GM19023 (cell line): Measurements from ENCODE around the gene VSTM2L.
"Not testable (repeated sequence)": the region's sequence is repeated elsewhere in the genome, so short reads cannot be mapped to it uniquely, and the experiment has no call there.

Experiments used
- ATAC-seq: cut with Tn5 transposase; IDR thresholded peaks from one replicate; pipeline ENCODE4 v1.9.1; 2021; ENCODE audit warnings: mild to moderate bottlenecking, moderate library complexity; ENCODE audit not compliant: unreplicated experiment

Gene VSTM2L

GRCh38 chr20:37958856-37959520 is 56.1 kb downstream of the VSTM2L start:
- no peak for ATAC-seq

GRCh38 chr20:37961066-37961465 is 58.1 kb downstream of the VSTM2L start:
- no peak for ATAC-seq

DNA sequence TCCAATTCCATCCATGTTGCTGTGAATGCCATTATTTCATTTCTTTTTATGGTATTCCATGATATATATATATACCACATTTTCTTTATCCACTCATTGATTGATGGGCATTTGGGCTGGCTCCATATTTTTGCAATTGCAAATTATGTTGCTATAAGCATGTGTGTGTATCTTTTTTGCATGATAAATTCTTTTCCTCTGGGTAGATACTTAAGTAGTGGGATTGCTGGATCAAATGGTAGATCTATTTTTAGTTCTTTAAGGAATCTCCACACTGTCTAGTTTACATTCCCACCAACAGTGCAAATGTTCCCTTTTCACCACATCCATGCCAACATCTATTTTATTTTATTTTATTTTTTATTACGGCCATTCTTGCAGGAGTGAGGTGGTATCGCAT is 60.6 kb downstream of the VSTM2L start:
- ATAC-seq = not testable (repeated sequence)

DNA sequence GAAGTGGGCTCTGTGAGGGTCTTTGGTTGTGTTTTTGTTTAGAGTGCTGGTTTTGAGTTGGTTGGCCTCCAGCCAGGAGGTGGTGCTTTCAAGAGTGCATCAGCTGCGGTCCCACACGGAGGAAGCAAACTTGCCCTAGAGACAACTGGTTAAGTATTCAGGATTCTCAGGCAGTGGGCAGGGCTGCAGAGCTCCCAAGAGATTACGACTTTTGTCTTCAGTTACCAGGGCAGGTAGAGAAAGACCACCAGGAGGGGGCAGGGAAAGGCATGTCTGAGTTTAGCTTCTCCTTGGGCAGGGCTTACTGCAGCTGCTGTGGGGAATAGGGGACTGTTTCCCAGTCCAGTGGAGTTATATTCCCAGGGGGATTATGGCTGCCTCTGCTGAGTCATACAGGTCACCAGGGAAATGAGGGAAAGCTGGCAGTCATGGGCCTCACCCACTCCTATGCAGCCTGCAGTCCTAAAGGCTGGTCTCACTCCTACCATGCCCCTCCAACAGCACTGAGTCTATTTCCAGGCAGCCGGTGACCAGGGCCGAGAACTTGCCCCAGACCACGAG is 66.0 kb downstream of the VSTM2L start:
- no peak for ATAC-seq

- no peak for ATAC-seq
Observed at GRCh38 chr20:37969949-37970855, 67.3 kb downstream of the VSTM2L start.

DNA sequence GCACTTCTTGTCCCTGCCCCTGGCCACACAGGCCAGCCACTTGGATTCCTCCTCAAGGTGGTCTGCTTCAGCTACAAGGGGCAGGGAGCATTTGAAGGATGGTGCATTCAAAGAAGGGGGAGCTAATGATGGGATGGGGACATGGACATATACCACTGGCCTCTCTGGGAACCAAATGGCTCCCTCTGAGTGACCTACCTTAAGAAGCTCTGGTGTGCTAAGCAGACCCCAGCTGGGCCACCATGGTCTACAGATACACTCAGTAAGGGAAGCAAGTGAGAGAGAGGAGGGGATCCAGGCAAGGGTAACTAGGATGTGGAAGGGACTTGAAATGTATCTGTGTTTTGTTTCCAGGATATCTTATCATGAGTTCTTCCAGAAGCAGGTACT is 67.9 kb downstream of the VSTM2L start:
- no peak for ATAC-seq

DNA sequence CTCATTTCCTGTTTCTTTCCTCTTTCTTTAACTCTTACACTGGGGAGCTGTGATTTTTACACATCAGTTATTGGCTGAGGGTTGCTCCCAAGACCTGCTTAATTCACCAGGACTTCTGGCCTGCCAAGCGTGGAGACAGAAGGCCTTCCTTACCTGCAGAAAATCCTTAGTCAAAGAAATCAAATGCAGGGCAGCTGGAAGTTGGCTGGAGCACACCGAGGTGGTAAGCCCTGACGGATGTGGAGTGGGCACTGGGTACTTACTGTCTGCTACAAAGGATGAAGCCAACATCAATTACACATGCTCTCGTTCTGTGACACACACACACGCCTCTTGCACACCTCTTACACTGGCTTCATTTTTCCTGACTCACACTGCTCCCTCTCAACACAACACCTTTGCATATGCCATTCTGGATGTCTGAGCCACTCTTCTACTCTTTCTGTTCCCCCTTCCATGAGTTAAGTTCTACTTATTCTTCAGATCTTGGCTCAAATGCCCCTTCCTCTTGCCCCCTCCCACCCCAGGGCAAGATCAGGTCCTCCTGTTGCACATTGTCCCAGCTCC is 68.7 kb downstream of the VSTM2L start:
- ATAC-seq = no peak

GRCh38 chr20:37972256-37973058 is 69.5 kb downstream of the VSTM2L start:
- ATAC-seq = no peak

GRCh38 chr20:37973059-37973910 is 70.4 kb downstream of the VSTM2L start:
- no peak for ATAC-seq

DNA sequence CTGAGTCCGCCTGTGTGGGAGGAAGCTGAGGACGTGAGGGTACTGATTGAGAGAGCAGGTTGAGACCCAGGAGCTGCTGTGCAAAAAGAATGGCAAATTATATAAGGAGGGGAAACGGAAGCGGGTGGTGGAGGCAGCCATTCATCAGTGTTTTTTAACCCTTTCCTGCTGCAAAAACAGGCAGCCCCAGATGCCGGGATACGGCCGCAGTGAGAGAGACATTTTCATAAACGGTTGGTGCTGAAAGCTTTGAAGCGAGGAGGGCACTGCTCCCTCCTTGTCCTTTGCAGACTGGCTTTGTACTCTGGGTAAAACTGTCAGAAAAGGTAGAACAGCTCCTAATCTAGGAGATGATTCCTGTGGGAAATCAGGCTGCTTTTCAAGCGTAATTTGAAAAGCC is 74.0 kb downstream of the VSTM2L start:
- no peak for ATAC-seq

DNA sequence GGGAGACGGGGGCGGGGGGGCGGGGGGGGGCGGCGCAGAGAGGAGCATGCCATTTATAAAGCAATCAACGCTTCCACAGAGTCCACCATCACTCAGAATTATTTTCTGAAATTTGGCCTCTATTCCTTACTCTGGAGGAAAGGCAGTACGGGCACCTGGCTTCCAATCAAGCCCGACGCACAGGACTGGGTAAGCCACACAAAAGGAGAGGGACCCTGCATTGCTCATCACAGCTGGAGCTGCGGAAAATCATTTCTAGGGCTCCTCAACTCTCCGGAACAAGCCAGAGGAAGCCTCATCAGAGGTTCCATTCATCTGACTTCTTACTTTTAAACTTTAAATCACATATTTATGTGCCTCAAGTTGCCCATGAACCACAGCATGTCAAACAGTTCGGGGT is 74.4 kb downstream of the VSTM2L start:
- no peak for ATAC-seq

DNA sequence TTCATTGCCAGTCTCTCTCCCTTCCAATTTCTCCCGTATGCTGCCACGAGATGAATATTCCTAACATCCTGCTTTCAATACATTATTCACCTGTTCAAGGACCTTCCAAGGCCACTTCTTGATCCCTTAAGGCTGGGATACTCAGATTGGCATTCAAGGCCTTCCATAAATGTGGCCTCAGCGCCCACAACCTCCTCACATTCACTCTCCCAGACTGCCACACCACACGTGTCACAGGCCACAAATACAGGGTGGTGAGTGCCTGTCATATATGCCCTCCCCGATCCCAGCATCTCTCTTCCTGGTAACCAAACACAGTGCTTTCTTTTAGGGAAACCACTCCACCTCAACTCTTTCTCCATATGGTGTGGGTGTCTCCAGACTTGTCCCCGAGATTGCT is 74.9 kb downstream of the VSTM2L start:
- no peak for ATAC-seq

DNA sequence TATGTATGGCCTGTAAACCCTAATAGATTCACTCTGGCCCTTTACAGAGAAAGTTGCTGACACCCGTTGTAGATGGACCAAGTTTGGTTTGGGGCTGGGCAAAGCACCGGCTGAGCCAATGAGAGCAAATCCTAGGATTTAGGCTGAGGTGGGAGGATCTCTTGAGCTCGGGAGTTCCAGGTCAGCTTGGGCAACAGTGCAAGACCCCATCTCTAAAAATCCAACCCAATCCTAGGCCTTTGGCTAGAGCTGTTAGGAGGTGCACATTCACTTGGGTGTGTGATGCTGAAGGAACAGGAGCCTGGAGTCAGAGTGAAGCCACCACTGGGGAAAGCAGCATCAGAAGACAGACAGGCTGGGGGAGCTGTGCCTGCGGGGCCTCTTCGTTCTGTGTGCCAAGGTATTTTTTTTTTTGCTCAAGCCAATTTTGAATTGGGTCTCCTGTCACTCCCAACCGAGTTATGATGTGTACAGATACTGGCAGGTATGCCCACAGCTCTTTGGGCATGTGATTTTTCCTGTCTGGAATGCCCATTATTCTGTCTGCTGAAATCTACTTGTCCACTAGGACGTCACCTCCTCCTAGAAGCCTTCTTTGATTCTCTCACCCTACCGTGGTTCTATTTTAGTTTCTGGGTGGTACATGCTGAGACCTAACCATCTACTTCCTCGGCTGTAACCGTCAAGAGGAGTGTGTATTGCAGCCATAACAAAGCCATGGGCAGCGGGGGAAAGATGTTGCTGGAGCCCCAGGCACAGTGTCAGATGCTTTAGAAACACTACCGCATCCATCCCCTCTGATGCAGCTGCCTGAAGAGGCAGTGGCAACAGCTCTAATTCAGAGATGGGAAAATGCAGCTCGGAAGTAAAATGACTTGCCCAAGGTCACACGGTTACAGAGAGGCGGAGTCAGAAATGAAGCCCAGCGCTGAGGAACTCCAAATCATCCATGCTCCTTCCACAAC is 76.4 kb downstream of the VSTM2L start:
- ATAC-seq = no peak

DNA sequence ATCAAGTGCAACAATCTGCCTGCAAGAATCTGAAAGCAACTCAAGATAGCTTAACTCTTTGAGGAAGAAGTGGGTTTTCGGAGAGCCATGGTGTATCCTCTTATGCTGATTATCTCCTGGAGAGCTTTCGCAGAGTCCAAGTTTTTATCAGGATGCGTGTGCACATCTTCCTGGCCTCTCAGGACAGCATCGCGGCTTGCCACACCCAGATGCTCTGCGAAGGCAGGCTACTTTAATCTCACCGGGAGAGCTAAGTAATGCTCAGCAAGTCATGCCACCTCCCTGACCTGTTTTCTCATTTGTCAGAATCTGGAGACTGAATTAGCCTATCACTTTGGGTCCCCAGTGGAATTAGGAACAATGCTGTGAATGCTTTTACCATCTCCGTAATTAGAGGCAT is 77.5 kb downstream of the VSTM2L start:
- no peak for ATAC-seq

- no peak for ATAC-seq
Observed at GRCh38 chr20:37980876-37981275, 77.9 kb downstream of the VSTM2L start.

DNA sequence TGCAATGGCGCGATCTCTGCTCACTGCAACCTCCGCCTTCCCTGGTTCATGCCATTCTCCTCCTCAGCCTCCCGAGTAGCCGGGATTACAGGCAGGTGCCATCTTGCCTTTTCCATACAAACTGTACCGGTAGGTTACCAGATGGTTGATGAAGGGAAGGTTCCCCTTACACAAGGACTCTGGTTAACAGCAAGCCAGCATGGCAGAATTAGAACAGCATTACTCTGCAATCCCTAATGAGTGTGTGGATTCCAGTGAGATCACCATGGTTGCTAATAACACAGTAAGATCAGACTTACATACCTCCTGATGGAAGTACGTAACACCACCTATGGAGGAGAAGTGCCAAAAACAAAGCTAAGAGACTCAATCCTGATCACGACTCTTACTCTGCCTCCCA is 78.6 kb downstream of the VSTM2L start:
- no peak for ATAC-seq

GRCh38 chr20:37983286-37983685 is 80.4 kb downstream of the VSTM2L start:
- no peak for ATAC-seq

GRCh38 chr20:37984018-37984785 is 81.3 kb downstream of the VSTM2L start:
- no peak for ATAC-seq
